GM12891 (cell line): ENCODE results near the gene USF3.

Experiments
- PAX5 ChIP-seq: IDR thresholded peaks from 2 replicates; pipeline ENCODE4 v1.6.1; 2011; ENCODE audit warnings: low read length, moderate library complexity, mild to moderate bottlenecking; ENCODE audit not compliant: insufficient read depth, severe bottlenecking
- POLR2A ChIP-seq: IDR thresholded peaks from 2 replicates; pipeline ENCODE4 v1.6.1; 2011; ENCODE audit warnings: low read depth, low read length, control low read depth
- POLR2AphosphoS5 ChIP-seq: IDR thresholded peaks from 2 replicates; pipeline ENCODE4 v1.6.1; 2011; ENCODE audit warnings: low read depth, low read length, control low read depth
- POU2F2 ChIP-seq: IDR thresholded peaks from 2 replicates; pipeline ENCODE4 v1.6.1; 2011; ENCODE audit warnings: low read depth, mild to moderate bottlenecking, control low read depth, low read length, moderate library complexity
- SPI1 ChIP-seq: IDR thresholded peaks from 2 replicates; pipeline ENCODE4 v1.6.1; 2011; ENCODE audit warnings: low read depth, low read length, control low read depth
- TAF1 ChIP-seq: IDR thresholded peaks from 2 replicates; pipeline ENCODE4 v1.6.1; 2011; ENCODE audit warnings: low read depth, low read length, control low read depth

DNA sequence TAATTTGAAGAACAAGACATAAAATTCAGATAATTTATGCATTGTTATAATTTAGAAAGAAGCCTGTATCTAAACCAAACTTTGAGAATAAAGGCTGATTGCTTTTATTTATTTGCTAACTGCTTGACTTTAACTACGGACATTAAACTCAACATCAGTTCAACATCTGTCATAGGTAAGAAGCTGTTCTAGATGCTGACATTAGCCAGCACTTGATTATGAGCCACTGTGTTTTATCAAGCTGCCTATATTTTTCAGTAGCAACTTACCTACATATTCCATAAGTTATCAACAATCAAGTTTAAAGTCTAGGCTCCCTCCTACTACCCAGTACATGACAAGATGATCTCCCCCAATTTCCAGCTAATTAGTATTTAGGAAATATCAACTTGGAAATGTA, 42.1 kb downstream of the USF3 start:
- TF ChIP-seq POLR2A = no peak
- no peak for TF ChIP-seq POLR2AphosphoS5
- TF ChIP-seq TAF1 = no peak
- no peak for TF ChIP-seq PAX5
- TF ChIP-seq POU2F2 = no peak
- no peak for TF ChIP-seq SPI1
